ENCODE measurements around the gene TRIM31.

Gene TRIM31

GRCh38 chr6:30092852-30093543, 19.9 kb downstream of the TRIM31 start:
- H3K9me3 ChIP-seq (ENCODE audit: control insufficient read depth in 1 of 2, low read length in 2 of 2): no peaks in the 10 kb centered on the region
- H3K27me3 ChIP-seq (ENCODE audit: low read depth, low read length): peaks cover 22% of the 10 kb centered on the region
- no peaks in the 10 kb centered on the region for H3K36me3 ChIP-seq (ENCODE audit: control insufficient read depth in 1 of 2, insufficient read depth in 2 of 2, low read length in 2 of 2)
- H3K4me1 ChIP-seq (ENCODE audit: control insufficient read depth in 1 of 2, insufficient read depth in 2 of 2, low read length in 2 of 2): no peaks in the 10 kb centered on the region
- H3K27ac ChIP-seq (ENCODE audit: low read length): no peak overlapping the region
- no peak overlapping the region for H3K4me3 ChIP-seq (ENCODE audit: low read depth in 1 of 2, low read length in 2 of 2)

- Histone ChIP-seq H3K4me1 (ENCODE audit: control insufficient read depth in 1 of 2, insufficient read depth in 2 of 2, low read length in 2 of 2) (no peaks in the 10 kb centered on the region), H3K4me3 (ENCODE audit: low read depth in 1 of 2, low read length in 2 of 2) (no peak overlapping the region), H3K9me3 (ENCODE audit: control insufficient read depth in 1 of 2, low read length in 2 of 2) (no peaks in the 10 kb centered on the region), H3K36me3 (ENCODE audit: control insufficient read depth in 1 of 2, insufficient read depth in 2 of 2, low read length in 2 of 2) (no peaks in the 10 kb centered on the region), H3K27ac (ENCODE audit: low read length) (peak overlapping the region; percentile 73), H3K27me3 (ENCODE audit: low read depth, low read length) (peaks cover 17% of the 10 kb centered on the region)
These were observed 21.1 kb downstream of the TRIM31 start for GRCh38 chr6:30091577-30092381.

- Histone ChIP-seq H3K27me3 (ENCODE audit: low read depth, low read length) (peaks cover 6% of the 10 kb centered on the region), H3K9me3 (ENCODE audit: control insufficient read depth in 1 of 2, low read length in 2 of 2) (no peaks in the 10 kb centered on the region), H3K4me3 (ENCODE audit: low read depth in 1 of 2, low read length in 2 of 2) (no peak overlapping the region), H3K27ac (ENCODE audit: low read length) (no peak overlapping the region), H3K36me3 (ENCODE audit: control insufficient read depth in 1 of 2, insufficient read depth in 2 of 2, low read length in 2 of 2) (no peaks in the 10 kb centered on the region), H3K4me1 (ENCODE audit: control insufficient read depth in 1 of 2, insufficient read depth in 2 of 2, low read length in 2 of 2) (no peaks in the 10 kb centered on the region)
These were observed 25.0 kb downstream of the TRIM31 start for GRCh38 chr6:30087876-30088275.

- Histone ChIP-seq H3K27me3 (ENCODE audit: low read depth, low read length) (peaks cover 24% of the 10 kb centered on the region), H3K9me3 (ENCODE audit: control insufficient read depth in 1 of 2, low read length in 2 of 2) (no peaks in the 10 kb centered on the region), H3K27ac (ENCODE audit: low read length) (no peak overlapping the region), H3K36me3 (ENCODE audit: control insufficient read depth in 1 of 2, insufficient read depth in 2 of 2, low read length in 2 of 2) (no peaks in the 10 kb centered on the region), H3K4me3 (ENCODE audit: low read depth in 1 of 2, low read length in 2 of 2) (no peak overlapping the region), H3K4me1 (ENCODE audit: control insufficient read depth in 1 of 2, insufficient read depth in 2 of 2, low read length in 2 of 2) (peaks cover 0 to 16% of the 10 kb centered on the region in 2 donors)
These were observed 35.7 kb downstream of the TRIM31 start for GRCh38 chr6:30077218-30077617.

GRCh38 chr6:30075790-30076732, 36.8 kb downstream of the TRIM31 start:
- Histone ChIP-seq H3K36me3 (ENCODE audit: control insufficient read depth in 1 of 2, insufficient read depth in 2 of 2, low read length in 2 of 2) (no peaks in the 10 kb centered on the region), H3K4me1 (ENCODE audit: control insufficient read depth in 1 of 2, insufficient read depth in 2 of 2, low read length in 2 of 2) (peaks cover 0 to 25% of the 10 kb centered on the region in 2 donors), H3K27ac (ENCODE audit: low read length) (no peak overlapping the region), H3K27me3 (ENCODE audit: low read depth, low read length) (peaks cover 29% of the 10 kb centered on the region), H3K9me3 (ENCODE audit: control insufficient read depth in 1 of 2, low read length in 2 of 2) (no peaks in the 10 kb centered on the region), H3K4me3 (ENCODE audit: low read depth in 1 of 2, low read length in 2 of 2) (peak overlapping the region in 1 of 2 donors; percentile 43)

- peaks cover 29% of the 10 kb centered on the region for H3K27me3 ChIP-seq (ENCODE audit: low read depth, low read length)
- no peaks in the 10 kb centered on the region for H3K9me3 ChIP-seq (ENCODE audit: control insufficient read depth in 1 of 2, low read length in 2 of 2)
- peaks cover 0 to 28% of the 10 kb centered on the region in 2 donors for H3K4me1 ChIP-seq (ENCODE audit: control insufficient read depth in 1 of 2, insufficient read depth in 2 of 2, low read length in 2 of 2)
- H3K27ac ChIP-seq (ENCODE audit: low read length): no peak within 1 kb of the TSS
- peak within 1 kb of the TSS; percentile 12 to 43 for H3K4me3 ChIP-seq (ENCODE audit: low read depth in 1 of 2, low read length in 2 of 2)
- H3K36me3 ChIP-seq (ENCODE audit: control insufficient read depth in 1 of 2, insufficient read depth in 2 of 2, low read length in 2 of 2): peaks cover 0 to under 1% of the 10 kb centered on the region in 2 donors
These were observed 37.6 kb downstream of the TRIM31 start, which contains the start of gene RNF39 for GRCh38 chr6:30075094-30075789. RNF39 (minus strand) TSS chr6:30075769; CDS start chr6:30075585, 184 bp downstream.

- Histone ChIP-seq H3K36me3 (ENCODE audit: control insufficient read depth in 1 of 2, insufficient read depth in 2 of 2, low read length in 2 of 2) (peaks cover 6 to 8% of the 10 kb centered on the region in 2 donors), H3K9me3 (ENCODE audit: control insufficient read depth in 1 of 2, low read length in 2 of 2) (no peaks in the 10 kb centered on the region), H3K4me3 (ENCODE audit: low read depth in 1 of 2, low read length in 2 of 2) (peak overlapping the region; percentile 12 to 43), H3K27ac (ENCODE audit: low read length) (no peak overlapping the region), H3K4me1 (ENCODE audit: control insufficient read depth in 1 of 2, insufficient read depth in 2 of 2, low read length in 2 of 2) (peaks cover 0 to 28% of the 10 kb centered on the region in 2 donors), H3K27me3 (ENCODE audit: low read depth, low read length) (peaks cover 29% of the 10 kb centered on the region)
These were observed 38.4 kb downstream of the TRIM31 start for GRCh38 chr6:30074331-30075093.

GRCh38 chr6:30073489-30074235, 39.2 kb downstream of the TRIM31 start:
- Histone ChIP-seq H3K4me3 (ENCODE audit: low read depth in 1 of 2, low read length in 2 of 2) (no peak overlapping the region), H3K27ac (ENCODE audit: low read length) (no peak overlapping the region), H3K27me3 (ENCODE audit: low read depth, low read length) (peaks cover 29% of the 10 kb centered on the region), H3K4me1 (ENCODE audit: control insufficient read depth in 1 of 2, insufficient read depth in 2 of 2, low read length in 2 of 2) (peaks cover 0 to 29% of the 10 kb centered on the region in 2 donors), H3K36me3 (ENCODE audit: control insufficient read depth in 1 of 2, insufficient read depth in 2 of 2, low read length in 2 of 2) (peaks cover 14 to 15% of the 10 kb centered on the region in 2 donors), H3K9me3 (ENCODE audit: control insufficient read depth in 1 of 2, low read length in 2 of 2) (no peaks in the 10 kb centered on the region)

- H3K9me3 ChIP-seq (ENCODE audit: control insufficient read depth in 1 of 2, low read length in 2 of 2): no peaks in the 10 kb centered on the region
- H3K27ac ChIP-seq (ENCODE audit: low read length): no peak overlapping the region
- peaks cover 29% of the 10 kb centered on the region for H3K27me3 ChIP-seq (ENCODE audit: low read depth, low read length)
- peak overlapping the region in 1 of 2 donors; percentile 46 for H3K4me3 ChIP-seq (ENCODE audit: low read depth in 1 of 2, low read length in 2 of 2)
- H3K4me1 ChIP-seq (ENCODE audit: control insufficient read depth in 1 of 2, insufficient read depth in 2 of 2, low read length in 2 of 2): peaks cover 9 to 43% of the 10 kb centered on the region in 2 donors
- H3K36me3 ChIP-seq (ENCODE audit: control insufficient read depth in 1 of 2, insufficient read depth in 2 of 2, low read length in 2 of 2): peaks cover 16 to 20% of the 10 kb centered on the region in 2 donors
These were observed 41.0 kb downstream of the TRIM31 start for GRCh38 chr6:30071858-30072257.

All from muscle layer of duodenum (tissue), 2 donors.